ENCODE results near the gene NRCAM. TPM values are rescaled to one million over a fixed set of nuclear protein-coding genes. Genes with fewer than 3 reads are reported as not detected.

NRCAM gene
- total RNA-seq, 1 donor from 2014 or later = 11.0 TPM

- no peak for DNase-seq (ENCODE audit: low read depth)
- no peak overlapping the region for H3K4me3 ChIP-seq (ENCODE audit: low read depth, low read length)
- TF ChIP-seq CTCF (conservative IDR thresholded peaks at IDR 0.05; ENCODE audit: low read depth, low read length) = no peak
These were observed 309.1 kb downstream of the NRCAM start for GRCh38 chr7:108147031-108147563.

GRCh38 chr7:108146070-108146842, 310.0 kb downstream of the NRCAM start:
- DNase-seq (ENCODE audit: low read depth) = peak; percentile 12
- H3K4me3 ChIP-seq (ENCODE audit: low read depth, low read length) = no peak overlapping the region
- TF ChIP-seq CTCF (conservative IDR thresholded peaks at IDR 0.05; ENCODE audit: low read depth, low read length) = peak; percentile 95

- DNase-seq (ENCODE audit: low read depth) = no peak
- H3K4me3 ChIP-seq (ENCODE audit: low read depth, low read length) = no peak overlapping the region
- no peak for TF ChIP-seq CTCF (conservative IDR thresholded peaks at IDR 0.05; ENCODE audit: low read depth, low read length)
These were observed 310.8 kb downstream of the NRCAM start for GRCh38 chr7:108145401-108145800.

- no peak for DNase-seq (ENCODE audit: low read depth)
- no peak for TF ChIP-seq CTCF (conservative IDR thresholded peaks at IDR 0.05; ENCODE audit: low read depth, low read length)
- no peak overlapping the region for H3K4me3 ChIP-seq (ENCODE audit: low read depth, low read length)
These were observed 311.3 kb downstream of the NRCAM start for GRCh38 chr7:108144931-108145330.

GRCh38 chr7:108143658-108144420, 312.4 kb downstream of the NRCAM start:
- TF ChIP-seq CTCF (conservative IDR thresholded peaks at IDR 0.05; ENCODE audit: low read depth, low read length) = no peak
- no peak overlapping the region for H3K4me3 ChIP-seq (ENCODE audit: low read depth, low read length)
- no peak for DNase-seq (ENCODE audit: low read depth)

GRCh38 chr7:108142675-108143259, 313.5 kb downstream of the NRCAM start:
- no peak for TF ChIP-seq CTCF (conservative IDR thresholded peaks at IDR 0.05; ENCODE audit: low read depth, low read length)
- DNase-seq (ENCODE audit: low read depth) = no peak
- no peak overlapping the region for H3K4me3 ChIP-seq (ENCODE audit: low read depth, low read length)

All from epithelial cell of proximal tubule (primary cell).